Loucy (cell line): ENCODE measurements around the gene STX18.
"Not testable (repeated sequence)": the region's sequence is repeated elsewhere in the genome, so short reads cannot be mapped to it uniquely, and the experiment has no call there.

Experiments used
- H2AFZ ChIP-seq: fragments of 200-600 bp; sonication (generic); 2 replicates; pipeline ENCODE4 v1.6.0; 2016; ENCODE audit warnings: antibody characterized with exemption, mild to moderate bottlenecking, low read length, moderate library complexity
- H3F3A ChIP-seq: fragments of 200-600 bp; 2 replicates; pipeline ENCODE4 v1.6.0; 2016; ENCODE audit warnings: antibody characterized with exemption, low read depth, mild to moderate bottlenecking
- H3K27me3 ChIP-seq: fragments of 200-600 bp; sonication (generic); 2 replicates; pipeline ENCODE4 v1.6.1; 2014; ENCODE audit warnings: low read length, mild to moderate bottlenecking; ENCODE audit not compliant: insufficient read depth, poor library complexity, severe bottlenecking
- H3K36me3 ChIP-seq: fragments of 200-600 bp; sonication (generic); 2 replicates; pipeline ENCODE4 v1.6.1; 2016; ENCODE audit warnings: low read length; ENCODE audit not compliant: insufficient read depth
- H3K4me1 ChIP-seq: fragments of 200-600 bp; sonication (generic); 2 replicates; pipeline ENCODE4 v1.5.1; 2014; ENCODE audit warnings: low read length, mild to moderate bottlenecking; ENCODE audit not compliant: insufficient read depth, poor library complexity, severe bottlenecking
- H3K4me2 ChIP-seq: fragments of 200-600 bp; sonication (generic); 2 replicates; pipeline ENCODE4 v1.6.0; 2014; ENCODE audit warnings: antibody characterized with exemption, low read length, low read depth, mild to moderate bottlenecking; ENCODE audit not compliant: poor library complexity, severe bottlenecking
- H3K4me3 ChIP-seq: fragments of 200-600 bp; sonication (generic); 2 replicates; pipeline ENCODE4 v1.5.1; 2014; ENCODE audit warnings: low read length, mild to moderate bottlenecking, mixed read lengths; ENCODE audit not compliant: poor library complexity, severe bottlenecking
- H3K79me2 ChIP-seq: fragments of 200-600 bp; sonication (generic); 2 replicates; pipeline ENCODE4 v1.6.1; 2014; ENCODE audit warnings: low read length; ENCODE audit not compliant: insufficient read depth
- H3K9ac ChIP-seq: fragments of 200-600 bp; sonication (generic); 2 replicates; pipeline ENCODE4 v1.6.0; 2014; ENCODE audit warnings: mild to moderate bottlenecking, low read depth, low read length, moderate library complexity; ENCODE audit not compliant: poor library complexity, severe bottlenecking
- H3K9me2 ChIP-seq: fragments of 200-600 bp; sonication (generic); replicated peaks from 2 replicates; pipeline ENCODE4 v1.6.1; 2016; ENCODE audit warnings: low read depth, low read length, mixed read lengths
- H3K9me3 ChIP-seq: fragments of 200-600 bp; sonication (generic); 2 replicates; pipeline ENCODE4 v1.6.1; 2014; ENCODE audit warnings: mild to moderate bottlenecking, antibody characterized with exemption, low read length, low read depth; ENCODE audit not compliant: insufficient read depth
- H4K20me1 ChIP-seq: fragments of 200-600 bp; sonication (generic); 2 replicates; pipeline ENCODE4 v1.6.0; 2014; ENCODE audit warnings: antibody characterized with exemption, low read length, mild to moderate bottlenecking; ENCODE audit not compliant: insufficient read depth, poor library complexity, severe bottlenecking
- CTCF ChIP-seq: fragments of 200-600 bp; sonication (generic); conservative IDR thresholded peaks from 2 replicates; pipeline ENCODE4 v1.5.1; 2014; ENCODE audit warnings: mild to moderate bottlenecking, antibody characterized with exemption, low read length
- EZH2phosphoT487 ChIP-seq: fragments of 200-600 bp; IDR thresholded peaks from 2 replicates; pipeline ENCODE4 v1.6.1; 2018; ENCODE audit warnings: antibody characterized with exemption, mild to moderate bottlenecking, moderate library complexity, borderline replicate concordance

STX18 gene

DNA sequence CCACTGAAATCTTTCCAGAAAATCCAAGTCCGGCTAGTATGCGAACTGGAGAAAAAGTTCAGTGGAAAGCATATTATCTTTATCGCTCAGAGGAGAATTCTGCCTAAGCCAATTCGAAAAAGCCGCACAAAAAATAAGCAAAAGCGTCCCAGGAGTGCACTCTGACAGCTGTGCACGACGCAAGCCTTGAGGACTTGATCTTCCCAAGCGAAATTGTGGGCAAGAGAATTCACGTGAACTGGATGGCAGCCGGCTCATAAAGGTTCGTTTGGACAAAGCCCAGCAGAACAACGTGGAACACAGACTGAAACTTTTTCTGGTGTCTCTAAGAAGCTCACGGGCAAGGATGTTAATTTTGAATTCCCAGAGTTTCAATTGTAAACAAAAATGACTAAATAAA lies 34.4 kb downstream of the STX18 start:
- no peak overlapping the region for H3K9ac ChIP-seq
- H4K20me1 ChIP-seq: peaks cover 6% of the 10 kb centered on the region
- H3K4me1 ChIP-seq: no peaks in the 10 kb centered on the region
- no peaks in the 10 kb centered on the region for H3K36me3 ChIP-seq
- no peak overlapping the region for H3K4me3 ChIP-seq
- no peak overlapping the region for H3K4me2 ChIP-seq
- TF ChIP-seq CTCF (no peak), EZH2phosphoT487 (no peak)
- peaks cover 16% of the 10 kb centered on the region for H3K79me2 ChIP-seq
- no peaks in the 10 kb centered on the region for H3K9me3 ChIP-seq
- H3F3A ChIP-seq: no peaks in the 10 kb centered on the region
- no peak overlapping the region for H2AFZ ChIP-seq
- no peaks in the 10 kb centered on the region for H3K27me3 ChIP-seq
- no peaks in the 10 kb centered on the region for H3K9me2 ChIP-seq

GRCh38 chr4:4506961-4507360 lies 34.9 kb downstream of the STX18 start:
- no peak overlapping the region for H3K9ac ChIP-seq
- no peaks in the 10 kb centered on the region for H3K9me3 ChIP-seq
- TF ChIP-seq CTCF (no peak), EZH2phosphoT487 (no peak)
- no peak overlapping the region for H3K4me2 ChIP-seq
- no peaks in the 10 kb centered on the region for H3K36me3 ChIP-seq
- no peak overlapping the region for H2AFZ ChIP-seq
- no peaks in the 10 kb centered on the region for H3F3A ChIP-seq
- H4K20me1 ChIP-seq: peaks cover 3% of the 10 kb centered on the region
- peaks cover 21% of the 10 kb centered on the region for H3K79me2 ChIP-seq
- H3K4me1 ChIP-seq: peaks cover under 1% of the 10 kb centered on the region
- H3K4me3 ChIP-seq: no peak overlapping the region
- no peaks in the 10 kb centered on the region for H3K27me3 ChIP-seq
- H3K9me2 ChIP-seq: no peaks in the 10 kb centered on the region

- H3K9ac ChIP-seq, H3K4me3 ChIP-seq, H3K4me2 ChIP-seq, H3K27me3 ChIP-seq, H2AFZ ChIP-seq, H3K9me2 ChIP-seq, H3K4me1 ChIP-seq, H3K36me3 ChIP-seq, H3F3A ChIP-seq, H3K9me3 ChIP-seq, H4K20me1 ChIP-seq: not testable (repeated sequence)
- H3K79me2 ChIP-seq: peaks cover 28% of the 10 kb centered on the region
Measured at GRCh38 chr4:4505211-4505610, 36.6 kb downstream of the STX18 start.

DNA sequence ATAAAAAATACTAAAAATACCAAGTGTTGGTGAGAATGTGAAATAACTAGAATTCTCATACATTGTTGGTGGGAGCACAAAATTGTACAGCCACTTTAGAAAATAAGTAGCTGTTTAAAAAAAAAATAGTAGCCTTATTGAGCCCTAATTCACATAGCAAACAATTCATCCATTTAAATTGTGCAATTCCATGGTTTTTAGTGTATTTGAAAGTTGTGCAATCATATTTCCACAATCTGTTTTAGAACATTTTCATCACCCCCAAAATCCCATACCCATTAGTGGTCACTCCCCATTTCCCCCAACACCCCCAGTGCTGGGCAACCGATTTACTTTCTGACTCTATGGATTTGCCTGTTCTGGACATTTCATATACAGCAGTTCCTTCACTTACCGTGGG lies 37.1 kb downstream of the STX18 start:
- Histone ChIP-seq H3K4me1 (peaks cover 5% of the 10 kb centered on the region), H4K20me1 (peaks cover 4% of the 10 kb centered on the region), H3F3A (no peaks in the 10 kb centered on the region), H3K79me2 (peaks cover 28% of the 10 kb centered on the region), H3K4me2 (no peak overlapping the region), H3K9me2 (no peaks in the 10 kb centered on the region), H3K27me3 (no peaks in the 10 kb centered on the region), H3K4me3 (no peak overlapping the region), H2AFZ (no peak overlapping the region), H3K36me3 (no peaks in the 10 kb centered on the region), H3K9ac (no peak overlapping the region), H3K9me3 (no peaks in the 10 kb centered on the region)
- no peak for TF ChIP-seq EZH2phosphoT487
